ENCODE measurements around the gene SEC61A1.

Gene SEC61A1

GRCh38 chr3:128063865-128064264, 11.6 kb downstream of the SEC61A1 start:
- ChIA-PET POLR2A (no interaction called here), CTCF (interaction anchor here (0.6 to 0.7 kb wide), 3 partner anchors 57 to 104 kb away, joined by 3 to 5 read pairs (median 4); no protein-coding TSS in a partner anchor)
- Histone ChIP-seq H3K27ac (ENCODE audit: extremely low read depth, low read depth, low read length) (no peak overlapping the region), H3K4me1 (ENCODE audit: control insufficient read depth, insufficient read depth, low read length) (no peaks in the 10 kb centered on the region), H3K4me3 (ENCODE audit: low read depth, low read length) (no peak overlapping the region), H3K9me3 (ENCODE audit: control insufficient read depth, insufficient read depth, low read depth, low read length) (no peaks in the 10 kb centered on the region), H3K36me3 (ENCODE audit: control insufficient read depth in 2 of 2, insufficient read depth in 1 of 2, low read length in 2 of 2) (peaks cover 10 to 99% of the 10 kb centered on the region in 2 experiments; a peak in 2 of 3 replicates)
- no peak for TF ChIP-seq ZNF148 (tag by site-specific recombination; IDR thresholded peaks at IDR 0.05; ENCODE audit: borderline replicate concordance)
- no peak for TF ChIP-seq ZNF324 (tag by site-specific recombination; IDR thresholded peaks at IDR 0.05)
- no peak for TF ChIP-seq ZNF621 (tag by site-specific recombination; IDR thresholded peaks at IDR 0.05)
- TF ChIP-seq ZNF37A (tag by site-specific recombination; IDR thresholded peaks at IDR 0.05): no peak
- TF ChIP-seq ZFP41 (tag by site-specific recombination; IDR thresholded peaks at IDR 0.05; ENCODE audit: borderline replicate concordance): no peak
- no peak for TF ChIP-seq HOXA7 (CRISPR knock-in tag; IDR thresholded peaks at IDR 0.05; ENCODE audit: borderline replicate concordance)
- no peak for TF ChIP-seq SETDB1 (IDR thresholded peaks at IDR 0.05; ENCODE audit: insufficient read length, low read length)
- no peak for TF ChIP-seq KLF9 (tag by site-specific recombination; IDR thresholded peaks at IDR 0.05; ENCODE audit: low read depth)
- TF ChIP-seq ZNF114 (tag by site-specific recombination; IDR thresholded peaks at IDR 0.05): no peak
- TF ChIP-seq ZNF404 (tag by site-specific recombination; IDR thresholded peaks at IDR 0.05): no peak
- TF ChIP-seq ZNF843 (tag by site-specific recombination; IDR thresholded peaks at IDR 0.05): no peak
- no peak for TF ChIP-seq SP7 (tag by site-specific recombination; IDR thresholded peaks at IDR 0.05)
- no peak for TF ChIP-seq ZSCAN18 (tag by site-specific recombination; IDR thresholded peaks at IDR 0.05)
- no peak for TF ChIP-seq GFI1B (tag by site-specific recombination; IDR thresholded peaks at IDR 0.05)
- TF ChIP-seq, protein P1, sequence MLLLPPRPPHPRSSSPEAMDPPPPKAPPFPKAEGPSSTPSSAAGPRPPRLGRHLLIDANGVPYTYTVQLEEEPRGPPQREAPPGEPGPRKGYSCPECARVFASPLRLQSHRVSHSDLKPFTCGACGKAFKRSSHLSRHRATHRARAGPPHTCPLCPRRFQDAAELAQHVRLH (tag by site-specific recombination; IDR thresholded peaks at IDR 0.05): no peak
- no peak for TF ChIP-seq ZNF530 (tag by site-specific recombination; IDR thresholded peaks at IDR 0.05; ENCODE audit: low read depth)
- no peak for TF ChIP-seq ZNF76 (tag by site-specific recombination; IDR thresholded peaks at IDR 0.05; ENCODE audit: borderline replicate concordance, low read depth)

DNA sequence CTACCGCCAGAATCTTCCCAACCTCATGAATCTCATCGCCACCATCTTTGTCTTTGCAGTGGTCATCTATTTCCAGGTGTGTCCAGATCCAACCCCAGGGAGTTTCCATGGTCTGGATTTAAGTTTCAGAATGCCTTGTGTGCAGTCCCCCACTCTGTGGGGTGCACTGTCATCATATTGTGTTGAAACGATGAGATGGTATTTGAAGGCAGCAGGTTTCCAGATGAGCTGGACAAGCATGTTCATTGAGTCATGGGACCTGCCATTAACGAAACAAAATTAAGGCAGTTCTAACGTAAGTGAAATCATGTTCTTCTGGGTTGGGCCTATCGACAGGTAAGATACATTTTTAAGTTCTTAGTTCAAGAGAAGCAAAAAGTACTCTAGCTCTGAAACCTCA, 12.7 kb downstream of the SEC61A1 start:
- CTCF ChIA-PET: interaction anchor here (1.0 kb wide), 1 partner anchor 544 kb away, joined by 6 read pairs; no protein-coding TSS in a partner anchor
- POLR2A ChIA-PET: interaction anchor here (0.7 kb wide), 1 partner anchor 553 kb away, joined by 5 read pairs; no protein-coding TSS in a partner anchor

More for the DNA sequence above, 12.7 kb downstream of the SEC61A1 start:
- no peak overlapping the region for H3K4me3 ChIP-seq (ENCODE audit: low read depth, low read length)
- H3K4me1 ChIP-seq (ENCODE audit: control insufficient read depth, insufficient read depth, low read length): no peaks in the 10 kb centered on the region
- H3K27ac ChIP-seq (ENCODE audit: extremely low read depth, low read depth, low read length): no peak overlapping the region
- H3K36me3 ChIP-seq (ENCODE audit: control insufficient read depth in 2 of 2, insufficient read depth in 1 of 2, low read length in 2 of 2): peaks cover 10 to 99% of the 10 kb centered on the region in 2 experiments; a peak in 2 of 3 replicates
- no peaks in the 10 kb centered on the region for H3K9me3 ChIP-seq (ENCODE audit: control insufficient read depth, insufficient read depth, low read depth, low read length)
- TF ChIP-seq, protein P2, sequence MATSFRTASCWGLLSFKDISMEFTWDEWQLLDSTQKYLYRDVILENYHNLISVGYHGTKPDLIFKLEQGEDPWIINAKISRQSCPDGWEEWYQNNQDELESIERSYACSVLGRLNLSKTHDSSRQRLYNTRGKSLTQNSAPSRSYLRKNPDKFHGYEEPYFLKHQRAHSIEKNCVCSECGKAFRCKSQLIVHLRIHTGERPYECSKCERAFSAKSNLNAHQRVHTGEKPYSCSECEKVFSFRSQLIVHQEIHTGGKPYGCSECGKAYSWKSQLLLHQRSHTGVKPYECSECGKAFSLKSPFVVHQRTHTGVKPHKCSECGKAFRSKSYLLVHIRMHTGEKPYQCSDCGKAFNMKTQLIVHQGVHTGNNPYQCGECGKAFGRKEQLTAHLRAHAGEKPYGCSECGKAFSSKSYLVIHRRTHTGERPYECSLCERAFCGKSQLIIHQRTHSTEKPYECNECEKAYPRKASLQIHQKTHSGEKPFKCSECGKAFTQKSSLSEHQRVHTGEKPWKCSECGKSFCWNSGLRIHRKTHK (tag by site-specific recombination; IDR thresholded peaks at IDR 0.05): no peak
- TF ChIP-seq YY2 (tag by site-specific recombination; IDR thresholded peaks at IDR 0.05): no peak
